OCI-LY3 (cell line): ENCODE measurements around the gene DNPEP.

ENCODE experiments used
- H2AFZ ChIP-seq: fragments of 200-600, 300-600 bp; shearing (Covaris generic); 2 replicates; pipeline ENCODE4 v1.6.0; 2014; ENCODE audit warnings: antibody characterized with exemption, low read depth, low read length
- H3K27ac ChIP-seq: fragments of 200-600, 300-600 bp; sonication (generic); 2 replicates; pipeline ENCODE4 v1.5.1; 2014; ENCODE audit warnings: mild to moderate bottlenecking, low read length, moderate library complexity, mixed read lengths
- H3K27me3 ChIP-seq: fragments of 200-600, 300-600 bp; sonication (generic); 2 replicates; pipeline ENCODE4 v1.6.1; 2014; ENCODE audit warnings: low read depth, low read length, mixed read lengths
- H3K36me3 ChIP-seq: fragments of 200-600, 300-600 bp; sonication (generic); replicated peaks from 2 replicates; pipeline ENCODE3; 2014; ENCODE audit warnings: low read depth, low read length, mixed read lengths
- H3K4me1 ChIP-seq: fragments of 300-600, 200-600 bp; sonication (generic); 2 replicates; pipeline ENCODE4 v1.6.1; 2014; ENCODE audit warnings: low read length, mixed read lengths
- H3K4me2 ChIP-seq: fragments of 200-600, 300-600 bp; sonication (generic); 2 replicates; pipeline ENCODE4 v1.6.1; 2014; ENCODE audit warnings: low read length, mixed read lengths
- H3K4me3 ChIP-seq: fragments of 300-600, 200-600 bp; sonication (generic); 2 replicates; pipeline ENCODE4 v1.5.1; 2014; ENCODE audit warnings: antibody characterized with exemption, mild to moderate bottlenecking, low read length, moderate library complexity
- H3K79me2 ChIP-seq: fragments of 300-600, 200-600 bp; shearing (Covaris generic); 2 replicates; pipeline ENCODE4 v1.6.1; 2014; ENCODE audit warnings: mild to moderate bottlenecking, low read length, mixed read lengths
- H3K9ac ChIP-seq: fragments of 300-600, 200-600 bp; shearing (Covaris generic); 2 replicates; pipeline ENCODE4 v1.6.0; 2014; ENCODE audit warnings: mild to moderate bottlenecking, low read length, moderate library complexity
- H3K9me3 ChIP-seq: fragments of 200-600, 300-600 bp; shearing (Covaris generic); 2 replicates; pipeline ENCODE4 v1.6.1; 2014; ENCODE audit warnings: low read length, mixed read lengths; ENCODE audit not compliant: insufficient read depth
- H4K20me1 ChIP-seq: fragments of 200-600, 300-600 bp; sonication (generic); 2 replicates; pipeline ENCODE4 v1.6.1; 2016; ENCODE audit warnings: low read length, mixed read lengths; ENCODE audit not compliant: insufficient read depth
- EZH2phosphoT487 ChIP-seq: fragments of 200-600 bp; shearing (Covaris generic); IDR thresholded peaks from 2 replicates; pipeline ENCODE4 v1.6.1; 2018; ENCODE audit warnings: antibody characterized with exemption, mixed run types, low read depth
- TF ChIP-seq, protein P1 (sequence below): fragments of 200-600, 300-600 bp; sonication (generic); IDR thresholded peaks from 2 replicates; pipeline ENCODE4 v1.5.1; 2014; ENCODE audit warnings: antibody characterized with exemption, low read length, low read depth

The DNPEP gene

DNA sequence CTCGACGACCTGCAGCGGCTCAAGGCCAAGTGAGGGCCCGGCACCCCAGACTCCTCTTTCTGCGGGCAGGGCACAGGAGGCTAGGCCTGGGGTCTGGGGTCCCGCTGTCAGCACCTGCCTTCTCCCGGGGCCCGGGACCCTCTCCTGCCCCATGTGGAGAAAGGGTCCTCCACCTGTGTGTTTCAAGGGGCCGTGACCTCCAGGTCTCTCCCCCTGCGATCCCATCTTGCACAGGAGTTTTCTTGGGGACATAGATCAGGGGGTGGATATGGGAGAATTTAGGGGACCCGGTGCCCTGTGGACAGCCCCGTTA, 31.3 kb upstream of the DNPEP start:
- Histone ChIP-seq H3K27me3 (no peaks in the 10 kb centered on the region), H2AFZ (no peak overlapping the region), H3K36me3 (no peaks in the 10 kb centered on the region), H3K4me2 (no peak overlapping the region), H3K9ac (no peak overlapping the region), H3K4me1 (no peaks in the 10 kb centered on the region), H4K20me1 (no peaks in the 10 kb centered on the region), H3K4me3 (no peak overlapping the region), H3K9me3 (no peaks in the 10 kb centered on the region), H3K79me2 (no peaks in the 10 kb centered on the region), H3K27ac (no peak overlapping the region)
- TF ChIP-seq, protein P1, sequence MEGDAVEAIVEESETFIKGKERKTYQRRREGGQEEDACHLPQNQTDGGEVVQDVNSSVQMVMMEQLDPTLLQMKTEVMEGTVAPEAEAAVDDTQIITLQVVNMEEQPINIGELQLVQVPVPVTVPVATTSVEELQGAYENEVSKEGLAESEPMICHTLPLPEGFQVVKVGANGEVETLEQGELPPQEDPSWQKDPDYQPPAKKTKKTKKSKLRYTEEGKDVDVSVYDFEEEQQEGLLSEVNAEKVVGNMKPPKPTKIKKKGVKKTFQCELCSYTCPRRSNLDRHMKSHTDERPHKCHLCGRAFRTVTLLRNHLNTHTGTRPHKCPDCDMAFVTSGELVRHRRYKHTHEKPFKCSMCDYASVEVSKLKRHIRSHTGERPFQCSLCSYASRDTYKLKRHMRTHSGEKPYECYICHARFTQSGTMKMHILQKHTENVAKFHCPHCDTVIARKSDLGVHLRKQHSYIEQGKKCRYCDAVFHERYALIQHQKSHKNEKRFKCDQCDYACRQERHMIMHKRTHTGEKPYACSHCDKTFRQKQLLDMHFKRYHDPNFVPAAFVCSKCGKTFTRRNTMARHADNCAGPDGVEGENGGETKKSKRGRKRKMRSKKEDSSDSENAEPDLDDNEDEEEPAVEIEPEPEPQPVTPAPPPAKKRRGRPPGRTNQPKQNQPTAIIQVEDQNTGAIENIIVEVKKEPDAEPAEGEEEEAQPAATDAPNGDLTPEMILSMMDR = no peak
- TF ChIP-seq EZH2phosphoT487 = no peak

DNA sequence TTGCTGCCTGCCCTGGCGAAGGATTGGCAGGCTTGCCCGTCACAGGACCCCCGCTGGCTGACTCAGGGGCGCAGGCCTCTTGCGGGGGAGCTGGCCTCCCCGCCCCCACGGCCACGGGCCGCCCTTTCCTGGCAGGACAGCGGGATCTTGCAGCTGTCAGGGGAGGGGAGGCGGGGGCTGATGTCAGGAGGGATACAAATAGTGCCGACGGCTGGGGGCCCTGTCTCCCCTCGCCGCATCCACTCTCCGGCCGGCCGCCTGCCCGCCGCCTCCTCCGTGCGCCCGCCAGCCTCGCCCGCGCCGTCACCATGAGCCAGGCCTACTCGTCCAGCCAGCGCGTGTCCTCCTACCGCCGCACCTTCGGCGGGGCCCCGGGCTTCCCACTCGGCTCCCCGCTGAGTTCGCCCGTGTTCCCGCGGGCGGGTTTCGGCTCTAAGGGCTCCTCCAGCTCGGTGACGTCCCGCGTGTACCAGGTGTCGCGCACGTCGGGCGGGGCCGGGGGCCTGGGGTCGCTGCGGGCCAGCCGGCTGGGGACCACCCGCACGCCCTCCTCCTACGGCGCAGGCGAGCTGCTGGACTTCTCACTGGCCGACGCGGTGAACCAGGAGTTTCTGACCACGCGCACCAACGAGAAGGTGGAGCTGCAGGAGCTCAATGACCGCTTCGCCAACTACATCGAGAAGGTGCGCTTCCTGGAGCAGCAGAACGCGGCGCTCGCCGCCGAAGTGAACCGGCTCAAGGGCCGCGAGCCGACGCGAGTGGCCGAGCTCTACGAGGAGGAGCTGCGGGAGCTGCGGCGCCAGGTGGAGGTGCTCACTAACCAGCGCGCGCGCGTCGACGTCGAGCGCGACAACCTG, 30.7 kb upstream of the DNPEP start, which contains the start of gene DES:
DES (plus strand) TSS at position 223 of the 857 bp plus-strand sequence; CDS start at position 309, 86 bp downstream.
- Histone ChIP-seq H3K79me2 (no peaks in the 10 kb centered on the region), H3K4me3 (no peak within 1 kb of the TSS), H3K27me3 (no peaks in the 10 kb centered on the region), H3K27ac (no peak within 1 kb of the TSS), H3K9ac (no peak within 1 kb of the TSS), H3K4me2 (no peak within 1 kb of the TSS), H2AFZ (no peak within 1 kb of the TSS), H3K9me3 (no peaks in the 10 kb centered on the region), H3K4me1 (no peaks in the 10 kb centered on the region), H4K20me1 (no peaks in the 10 kb centered on the region), H3K36me3 (no peaks in the 10 kb centered on the region)
- TF ChIP-seq EZH2phosphoT487 = no peak

DNA sequence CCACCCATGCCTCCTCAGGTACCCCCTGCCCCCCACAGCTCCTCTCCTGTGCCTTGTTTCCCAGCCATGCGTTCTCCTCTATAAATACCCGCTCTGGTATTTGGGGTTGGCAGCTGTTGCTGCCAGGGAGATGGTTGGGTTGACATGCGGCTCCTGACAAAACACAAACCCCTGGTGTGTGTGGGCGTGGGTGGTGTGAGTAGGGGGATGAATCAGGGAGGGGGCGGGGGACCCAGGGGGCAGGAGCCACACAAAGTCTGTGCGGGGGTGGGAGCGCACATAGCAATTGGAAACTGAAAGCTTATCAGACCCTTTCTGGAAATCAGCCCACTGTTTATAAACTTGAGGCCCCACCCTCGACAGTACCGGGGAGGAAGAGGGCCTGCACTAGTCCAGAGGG, 29.7 kb upstream of the DNPEP start:
- Histone ChIP-seq H3K9ac (no peak overlapping the region), H3K27ac (no peak overlapping the region), H4K20me1 (no peaks in the 10 kb centered on the region), H3K4me2 (no peak overlapping the region), H2AFZ (no peak overlapping the region), H3K36me3 (no peaks in the 10 kb centered on the region), H3K4me3 (no peak overlapping the region), H3K27me3 (no peaks in the 10 kb centered on the region), H3K9me3 (no peaks in the 10 kb centered on the region), H3K4me1 (no peaks in the 10 kb centered on the region), H3K79me2 (no peaks in the 10 kb centered on the region)
- no peak for TF ChIP-seq EZH2phosphoT487
- TF ChIP-seq, protein P1 = no peak

DNA sequence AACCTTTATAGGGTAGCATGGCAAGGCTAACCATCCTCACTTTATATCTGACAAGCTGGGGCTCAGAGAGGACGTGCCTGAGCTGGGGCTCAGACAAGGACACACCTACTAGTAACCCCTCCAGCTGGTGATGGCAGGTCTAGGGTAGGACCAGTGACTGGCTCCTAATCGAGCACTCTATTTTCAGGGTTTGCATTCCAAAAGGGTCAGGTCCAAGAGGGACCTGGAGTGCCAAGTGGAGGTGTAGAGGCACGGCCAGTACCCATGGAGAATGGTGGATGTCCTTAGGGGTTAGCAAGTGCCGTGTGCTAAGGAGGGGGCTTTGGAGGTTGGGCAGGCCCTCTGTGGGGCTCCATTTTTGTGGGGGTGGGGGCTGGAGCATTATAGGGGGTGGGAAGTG, 29.2 kb upstream of the DNPEP start:
- no peaks in the 10 kb centered on the region for H3K4me1 ChIP-seq
- H3K4me3 ChIP-seq = no peak overlapping the region
- no peaks in the 10 kb centered on the region for H3K27me3 ChIP-seq
- H3K9ac ChIP-seq = no peak overlapping the region
- no peaks in the 10 kb centered on the region for H3K79me2 ChIP-seq
- TF ChIP-seq EZH2phosphoT487 = no peak
- TF ChIP-seq, protein P1 = no peak
- H3K27ac ChIP-seq = no peak overlapping the region
- H4K20me1 ChIP-seq = no peaks in the 10 kb centered on the region
- no peaks in the 10 kb centered on the region for H3K9me3 ChIP-seq
- no peak overlapping the region for H3K4me2 ChIP-seq
- H3K36me3 ChIP-seq = no peaks in the 10 kb centered on the region
- no peak overlapping the region for H2AFZ ChIP-seq
